Hematopoietic multipotent progenitor cell treated with erythropoietin and hydrocortisone succinate and interleukin-3 and kit ligand, for 8 days (in vitro differentiated cells): ENCODE results near the gene LPIN1.
"Not testable (repeated sequence)": the region's sequence is repeated elsewhere in the genome, so short reads cannot be mapped to it uniquely, and the experiment has no call there.

Experiments used
- DNase-seq: peaks from one replicate; pipeline ENCODE4 v3.0.0-alpha.2; 2015

LPIN1 gene

GRCh38 chr2:11786592-11786991 lies 40.2 kb downstream of the LPIN1 start:
- no peak for DNase-seq

GRCh38 chr2:11787991-11788390 lies 41.6 kb downstream of the LPIN1 start:
- DNase-seq = no peak

- peak; percentile 51 for DNase-seq
Observed at GRCh38 chr2:11788461-11789124, 42.2 kb downstream of the LPIN1 start.

- no peak for DNase-seq
Observed at GRCh38 chr2:11789243-11789642, 42.8 kb downstream of the LPIN1 start.

- DNase-seq = no peak
Observed at GRCh38 chr2:11790228-11790627, 43.8 kb downstream of the LPIN1 start.

GRCh38 chr2:11795590-11795989 lies 49.2 kb downstream of the LPIN1 start:
- DNase-seq = no peak

- no peak for DNase-seq
Observed at GRCh38 chr2:11796190-11797171, 50.0 kb downstream of the LPIN1 start.

- no peak for DNase-seq
Observed at GRCh38 chr2:11797846-11798245, 51.4 kb downstream of the LPIN1 start.

GRCh38 chr2:11798701-11799435 lies 52.4 kb downstream of the LPIN1 start:
- DNase-seq = no peak

GRCh38 chr2:11799826-11800225 lies 53.4 kb downstream of the LPIN1 start:
- DNase-seq = no peak

- no peak for DNase-seq
Observed at GRCh38 chr2:11802782-11803191, 56.4 kb downstream of the LPIN1 start.

- DNase-seq = no peak
Observed at GRCh38 chr2:11805024-11805423, 58.6 kb downstream of the LPIN1 start.

GRCh38 chr2:11805920-11806319 lies 59.5 kb downstream of the LPIN1 start:
- DNase-seq = no peak

- no peak for DNase-seq
Observed at GRCh38 chr2:11807156-11808015, 61.0 kb downstream of the LPIN1 start.

GRCh38 chr2:11808016-11808400 lies 61.6 kb downstream of the LPIN1 start:
- no peak for DNase-seq

- DNase-seq = no peak
Observed at GRCh38 chr2:11809586-11810236, 63.3 kb downstream of the LPIN1 start.

- DNase-seq = no peak
Observed at GRCh38 chr2:11810237-11810977, 64.0 kb downstream of the LPIN1 start.

GRCh38 chr2:11811036-11811654 lies 64.7 kb downstream of the LPIN1 start:
- no peak for DNase-seq

- DNase-seq = no peak
Observed at GRCh38 chr2:11812466-11813248, 66.2 kb downstream of the LPIN1 start.

GRCh38 chr2:11813345-11813744 lies 66.9 kb downstream of the LPIN1 start:
- DNase-seq = not testable (repeated sequence)
